Endothelial cell of umbilical vein (primary cell): Measurements from ENCODE around the gene RTP3. TPM values are rescaled to one million over a fixed set of nuclear protein-coding genes. Genes with fewer than 3 reads are reported as not detected.

ENCODE experiments used
- BruUV-seq: library from RNA; stranded (reverse); fragments of 400-500 nt; replicated peaks from 2 replicates; lab custom pipeline; 2021; lab: Mats Ljungman, UMichigan
- CTCF ChIA-PET: fragments of 300-600, 350-600 bp; sonication (Branson Sonifier 250); formaldehyde crosslinking; loops from one replicate; lab custom pipeline; 2021; ENCODE audit warnings: antibody characterized with exemption, inconsistent platforms; lab: Charles Lee
- POLR2A ChIA-PET: fragments of 300-600, 350-600 bp; sonication (Branson Sonifier 250); formaldehyde crosslinking; loops from one replicate; lab custom pipeline; 2021; ENCODE audit warnings: antibody characterized with exemption, inconsistent platforms; lab: Charles Lee
- DNase-seq: peaks from one replicate; pipeline ENCODE4 v3.0.0-alpha.2; 2011; ENCODE audit warnings: low read depth, low spot score
- FAIRE-seq: peaks from 2 replicates; lab custom pipeline; 2011; peaks lifted over from hg19 to GRCh38; lab: Jason Lieb, UNC
- H2AFZ ChIP-seq: 2 replicates; pipeline ENCODE4 v1.6.0; 2012; ENCODE audit warnings: low read depth, low read length, control low read depth, inconsistent platforms
- H3K27ac ChIP-seq: 2 replicates; pipeline ENCODE4 v1.5.1; 2011; ENCODE audit warnings: low read depth, mild to moderate bottlenecking, control low read depth, low read length, moderate library complexity; ENCODE audit not compliant: insufficient read depth
- H3K27me3 ChIP-seq, 2 experiments: 2 replicates each; pipeline versions ENCODE4 v1.6.0 to v1.6.1; 2011; ENCODE audit warnings: low read length in 2 of 2, mixed read lengths in 1 of 2; ENCODE audit not compliant: control insufficient read depth in 2 of 2, insufficient read depth in 2 of 2
- H3K36me3 ChIP-seq, 2 experiments: 2 replicates in 1 of 2; 3 replicates in 1 of 2; pipeline ENCODE4 v1.5.1; 2011; ENCODE audit warnings: low read length in 2 of 2, mild to moderate bottlenecking in 1 of 2, moderate library complexity in 1 of 2; ENCODE audit not compliant: control insufficient read depth in 2 of 2, insufficient read depth in 2 of 2; ENCODE audit errors: extremely low read depth in 1 of 2
- H3K4me1 ChIP-seq: 3 replicates; pipeline ENCODE4 v1.5.1; 2011; ENCODE audit warnings: mild to moderate bottlenecking, low read length; ENCODE audit not compliant: control insufficient read depth, insufficient read depth; ENCODE audit errors: extremely low read depth
- H3K4me2 ChIP-seq: 2 replicates; pipeline ENCODE4 v1.6.1; 2011; ENCODE audit warnings: low read length, control low read depth, mixed read lengths; ENCODE audit not compliant: insufficient read depth
- H3K4me3 ChIP-seq, 3 experiments: fragments of 200-600 bp in 1 of 3; sonication (generic), shearing (Covaris generic) in 1 of 3; replicated peaks in 1 of 3; 2 replicates each; pipeline ENCODE4 v1.5.1; 2011 to 2016; ENCODE audit warnings: control low read depth in 3 of 3, low read length in 3 of 3, mild to moderate bottlenecking in 2 of 3, inconsistent platforms in 1 of 3, low read depth in 1 of 3, moderate library complexity in 1 of 3; ENCODE audit not compliant: insufficient read depth in 1 of 3
- H3K79me2 ChIP-seq: 2 replicates; pipeline ENCODE4 v1.6.0; 2012; ENCODE audit warnings: low read length, inconsistent platforms; ENCODE audit not compliant: control insufficient read depth, insufficient read depth
- H3K9ac ChIP-seq: replicated peaks from 2 replicates; pipeline ENCODE3; 2011; ENCODE audit warnings: low read length, control low read depth; ENCODE audit not compliant: insufficient read depth; ENCODE audit errors: extremely low read depth
- H3K9me1 ChIP-seq: replicated peaks from 3 replicates; pipeline ENCODE4 v1.6.0; 2011; ENCODE audit warnings: mild to moderate bottlenecking, low read length; ENCODE audit not compliant: control insufficient read depth, insufficient read depth; ENCODE audit errors: extremely low read depth
- H3K9me3 ChIP-seq: replicated peaks from 2 replicates; pipeline ENCODE4 v1.5.1; 2012; ENCODE audit warnings: low read length, inconsistent platforms; ENCODE audit not compliant: control insufficient read depth, insufficient read depth
- H4K20me1 ChIP-seq: replicated peaks from 2 replicates; pipeline ENCODE3; 2011; ENCODE audit warnings: mild to moderate bottlenecking, low read length; ENCODE audit not compliant: control insufficient read depth, insufficient read depth; ENCODE audit errors: extremely low read depth
- EZH2 ChIP-seq: IDR thresholded peaks from 2 replicates; pipeline ENCODE4 v1.6.1; 2012; ENCODE audit warnings: borderline replicate concordance, low read depth, mild to moderate bottlenecking, moderate library complexity, low read length, inconsistent platforms; ENCODE audit not compliant: severe bottlenecking
- FOS ChIP-seq: IDR thresholded peaks from 2 replicates; pipeline ENCODE4 v1.6.1; 2011; ENCODE audit warnings: mild to moderate bottlenecking, low read length, moderate library complexity, borderline replicate concordance; ENCODE audit not compliant: insufficient read depth
- GATA2 ChIP-seq: IDR thresholded peaks from 2 replicates; pipeline ENCODE4 v1.7.0; 2011; ENCODE audit warnings: low read depth, mild to moderate bottlenecking, moderate library complexity, mixed read lengths, low read length; ENCODE audit not compliant: insufficient read length, insufficient read depth
- JUN ChIP-seq: IDR thresholded peaks from 2 replicates; pipeline ENCODE4 v1.6.1; 2011; ENCODE audit warnings: borderline replicate concordance, low read depth; ENCODE audit not compliant: insufficient read length, insufficient read depth
- MYC ChIP-seq: IDR thresholded peaks from one replicate; pipeline ENCODE4 v1.6.1; 2011; ENCODE audit warnings: mild to moderate bottlenecking, low read depth, low read length
- POLR2A ChIP-seq: IDR thresholded peaks from 2 replicates; pipeline ENCODE4 v1.6.1; 2012; ENCODE audit warnings: low read depth, mild to moderate bottlenecking, control low read depth, low read length
- POLR2AphosphoS5 ChIP-seq: IDR thresholded peaks from 2 replicates; pipeline ENCODE4 v1.6.1; 2012; ENCODE audit warnings: low read depth, mild to moderate bottlenecking, control low read depth, low read length, moderate library complexity; ENCODE audit not compliant: insufficient read depth
- dilution Hi-C: fragments of 300-500 bp; cut with MboI; formaldehyde crosslinking; loops from one replicate; pipeline ENCODE4 v1.15.0; 2019; ENCODE audit warnings: low sequenced_read_pairs; ENCODE audit not compliant: extremely low pct_ligation_motif_present
- intact Hi-C: fragments of 100-400 bp; cut with micrococcal nuclease; formaldehyde crosslinking; loops from one replicate; pipeline ENCODE4 v1.10.0; 2022
- polyA plus RNA-seq, 4 experiments: library from polyadenylated mRNA; depleted of rRNA in 3 of 4; stranded (reverse) in 3 of 4; unstranded in 1 of 4; fragments of >200 nt; gene quantifications; 2 replicates each; pipeline versions ENCODE4 v1.2.1 to v1.2.3, GENCODE V29; 2011 to 2012; ENCODE audit warnings: missing spikeins in 1 of 4
- total RNA-seq: library from RNA; stranded (reverse); gene quantifications from 2 replicates; pipeline ENCODE4 v1.2.3, GENCODE V29; 2021
- TF ChIP-seq, protein P1 (sequence below): IDR thresholded peaks from 2 replicates; pipeline ENCODE4 v1.6.1; 2011; ENCODE audit not compliant: insufficient read depth, insufficient read length
- TF ChIP-seq, protein P2 (sequence below), 2 donors: IDR thresholded peaks; 1 replicate in 1 of 2; 2 replicates in 1 of 2; pipeline ENCODE4 v1.5.1; 2011; ENCODE audit warnings: low read length in 2 of 2, mild to moderate bottlenecking in 2 of 2, moderate library complexity in 2 of 2, control low read depth in 1 of 2, inconsistent platforms in 1 of 2, low read depth in 1 of 2; ENCODE audit not compliant: insufficient read depth in 1 of 2; ENCODE audit errors: extremely low read depth in 1 of 2

RTP3 gene
- total and polyA plus RNA-seq, 2 donors (not counting 3 experiments of a cell fraction or from before 2014, with no cell fraction given): 0.06 TPM; not detected in 1

DNA sequence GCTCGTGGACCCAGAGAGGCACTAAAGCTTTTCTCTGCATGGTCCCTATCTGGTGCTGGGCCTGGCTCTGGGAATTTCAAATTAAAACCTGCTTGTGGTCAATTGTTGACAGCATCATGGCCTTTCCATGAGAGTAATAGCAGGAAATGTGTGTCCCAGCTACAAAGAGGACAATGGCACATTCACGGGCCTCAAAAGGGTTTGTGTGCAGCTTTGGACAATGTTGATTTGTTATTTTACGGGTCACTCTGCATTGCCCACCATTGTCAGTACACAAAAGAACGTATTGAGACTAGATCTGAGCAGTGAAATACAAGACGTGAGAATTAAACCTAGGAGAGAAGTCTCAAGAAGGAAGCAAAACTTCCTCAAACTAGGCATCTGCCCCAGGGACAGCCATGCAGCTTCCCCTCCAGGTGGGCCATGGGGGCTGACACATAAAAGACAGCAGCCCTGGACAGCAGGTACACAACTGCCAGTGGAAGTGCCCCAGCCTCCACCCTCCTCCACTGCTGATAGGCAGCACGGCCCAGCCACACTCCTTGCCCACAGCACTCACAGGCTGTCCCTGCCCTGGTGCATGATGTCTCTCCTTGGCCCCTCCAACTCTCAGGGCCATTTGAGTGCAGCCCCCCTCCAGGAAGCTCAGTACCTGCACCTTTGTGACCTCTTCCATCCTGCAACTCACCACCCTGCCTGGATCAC is 17.1 kb upstream of the RTP3 start:
- BruUV-seq: no TSS peak
- CTCF ChIA-PET: interaction anchor here (1.0 to 1.7 kb wide), 3 partner anchors 8 to 31 kb away, joined by 3 to 10 read pairs (median 6); no protein-coding TSS in a partner anchor
- FAIRE-seq (no peak), DNase-seq (no peak)
- Histone ChIP-seq H2AFZ (no peak overlapping the region), H3K4me3 (no peak overlapping the region), H3K4me2 (no peak overlapping the region), H4K20me1 (no peaks in the 10 kb centered on the region), H3K4me1 (no peaks in the 10 kb centered on the region), H3K79me2 (no peaks in the 10 kb centered on the region), H3K9me3 (no peaks in the 10 kb centered on the region), H3K27ac (no peak overlapping the region), H3K27me3 (peaks cover 0 to 2% of the 10 kb centered on the region in 2 experiments), H3K36me3 (no peaks in the 10 kb centered on the region), H3K9ac (no peak overlapping the region), H3K9me1 (no peaks in the 10 kb centered on the region)
- dilution Hi-C loops (no loop called here), intact Hi-C loops (loop anchor here (10.0 kb wide), 1 partner anchor 414 kb away; no protein-coding TSS in a partner anchor)
- TF ChIP-seq POLR2AphosphoS5 (no peak), POLR2A (no peak), JUN (no peak), MYC (no peak), FOS (no peak), EZH2 (no peak), GATA2 (no peak)
- TF ChIP-seq, protein P1, sequence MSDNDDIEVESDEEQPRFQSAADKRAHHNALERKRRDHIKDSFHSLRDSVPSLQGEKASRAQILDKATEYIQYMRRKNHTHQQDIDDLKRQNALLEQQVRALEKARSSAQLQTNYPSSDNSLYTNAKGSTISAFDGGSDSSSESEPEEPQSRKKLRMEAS: no peak
- TF ChIP-seq, protein P2, sequence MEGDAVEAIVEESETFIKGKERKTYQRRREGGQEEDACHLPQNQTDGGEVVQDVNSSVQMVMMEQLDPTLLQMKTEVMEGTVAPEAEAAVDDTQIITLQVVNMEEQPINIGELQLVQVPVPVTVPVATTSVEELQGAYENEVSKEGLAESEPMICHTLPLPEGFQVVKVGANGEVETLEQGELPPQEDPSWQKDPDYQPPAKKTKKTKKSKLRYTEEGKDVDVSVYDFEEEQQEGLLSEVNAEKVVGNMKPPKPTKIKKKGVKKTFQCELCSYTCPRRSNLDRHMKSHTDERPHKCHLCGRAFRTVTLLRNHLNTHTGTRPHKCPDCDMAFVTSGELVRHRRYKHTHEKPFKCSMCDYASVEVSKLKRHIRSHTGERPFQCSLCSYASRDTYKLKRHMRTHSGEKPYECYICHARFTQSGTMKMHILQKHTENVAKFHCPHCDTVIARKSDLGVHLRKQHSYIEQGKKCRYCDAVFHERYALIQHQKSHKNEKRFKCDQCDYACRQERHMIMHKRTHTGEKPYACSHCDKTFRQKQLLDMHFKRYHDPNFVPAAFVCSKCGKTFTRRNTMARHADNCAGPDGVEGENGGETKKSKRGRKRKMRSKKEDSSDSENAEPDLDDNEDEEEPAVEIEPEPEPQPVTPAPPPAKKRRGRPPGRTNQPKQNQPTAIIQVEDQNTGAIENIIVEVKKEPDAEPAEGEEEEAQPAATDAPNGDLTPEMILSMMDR (IDR thresholded peaks at IDR 0.05; ENCODE audit: extremely low read depth in 1 of 2, insufficient read depth in 1 of 2, low read depth in 1 of 2, low read length in 2 of 2): no peak
- POLR2A ChIA-PET: no interaction called here
